Endothelial cell of umbilical vein (primary cell): ENCODE results near the gene NDUFAF7. TPM values are rescaled to one million over a fixed set of nuclear protein-coding genes. Genes with fewer than 3 reads are reported as not detected.

ENCODE experiments used
- BruUV-seq: library from RNA; stranded (reverse); fragments of 400-500 nt; replicated peaks from 2 replicates; lab custom pipeline; 2021; lab: Mats Ljungman, UMichigan
- CTCF ChIA-PET: fragments of 300-600, 350-600 bp; sonication (Branson Sonifier 250); formaldehyde crosslinking; loops from one replicate; lab custom pipeline; 2021; ENCODE audit warnings: antibody characterized with exemption, inconsistent platforms; lab: Charles Lee
- POLR2A ChIA-PET: fragments of 300-600, 350-600 bp; sonication (Branson Sonifier 250); formaldehyde crosslinking; loops from one replicate; lab custom pipeline; 2021; ENCODE audit warnings: antibody characterized with exemption, inconsistent platforms; lab: Charles Lee
- DNase-seq: peaks from one replicate; pipeline ENCODE4 v3.0.0-alpha.2; 2011; ENCODE audit warnings: low read depth, low spot score
- FAIRE-seq: peaks from 2 replicates; lab custom pipeline; 2011; peaks lifted over from hg19 to GRCh38; lab: Jason Lieb, UNC
- H2AFZ ChIP-seq: 2 replicates; pipeline ENCODE4 v1.6.0; 2012; ENCODE audit warnings: low read depth, low read length, control low read depth, inconsistent platforms
- H3K27ac ChIP-seq: 2 replicates; pipeline ENCODE4 v1.5.1; 2011; ENCODE audit warnings: low read depth, mild to moderate bottlenecking, control low read depth, low read length, moderate library complexity; ENCODE audit not compliant: insufficient read depth
- H3K27me3 ChIP-seq, 2 experiments: 2 replicates each; pipeline versions ENCODE4 v1.6.0 to v1.6.1; 2011; ENCODE audit warnings: low read length in 2 of 2, mixed read lengths in 1 of 2; ENCODE audit not compliant: control insufficient read depth in 2 of 2, insufficient read depth in 2 of 2
- H3K36me3 ChIP-seq, 2 experiments: 2 replicates in 1 of 2; 3 replicates in 1 of 2; pipeline ENCODE4 v1.5.1; 2011; ENCODE audit warnings: low read length in 2 of 2, mild to moderate bottlenecking in 1 of 2, moderate library complexity in 1 of 2; ENCODE audit not compliant: control insufficient read depth in 2 of 2, insufficient read depth in 2 of 2; ENCODE audit errors: extremely low read depth in 1 of 2
- H3K4me1 ChIP-seq: 3 replicates; pipeline ENCODE4 v1.5.1; 2011; ENCODE audit warnings: mild to moderate bottlenecking, low read length; ENCODE audit not compliant: control insufficient read depth, insufficient read depth; ENCODE audit errors: extremely low read depth
- H3K4me2 ChIP-seq: 2 replicates; pipeline ENCODE4 v1.6.1; 2011; ENCODE audit warnings: low read length, control low read depth, mixed read lengths; ENCODE audit not compliant: insufficient read depth
- H3K4me3 ChIP-seq, 3 experiments: fragments of 200-600 bp in 1 of 3; sonication (generic), shearing (Covaris generic) in 1 of 3; replicated peaks in 1 of 3; 2 replicates each; pipeline ENCODE4 v1.5.1; 2011 to 2016; ENCODE audit warnings: control low read depth in 3 of 3, low read length in 3 of 3, mild to moderate bottlenecking in 2 of 3, inconsistent platforms in 1 of 3, low read depth in 1 of 3, moderate library complexity in 1 of 3; ENCODE audit not compliant: insufficient read depth in 1 of 3
- H3K79me2 ChIP-seq: 2 replicates; pipeline ENCODE4 v1.6.0; 2012; ENCODE audit warnings: low read length, inconsistent platforms; ENCODE audit not compliant: control insufficient read depth, insufficient read depth
- H3K9ac ChIP-seq: replicated peaks from 2 replicates; pipeline ENCODE3; 2011; ENCODE audit warnings: low read length, control low read depth; ENCODE audit not compliant: insufficient read depth; ENCODE audit errors: extremely low read depth
- H3K9me1 ChIP-seq: replicated peaks from 3 replicates; pipeline ENCODE4 v1.6.0; 2011; ENCODE audit warnings: mild to moderate bottlenecking, low read length; ENCODE audit not compliant: control insufficient read depth, insufficient read depth; ENCODE audit errors: extremely low read depth
- H3K9me3 ChIP-seq: replicated peaks from 2 replicates; pipeline ENCODE4 v1.5.1; 2012; ENCODE audit warnings: low read length, inconsistent platforms; ENCODE audit not compliant: control insufficient read depth, insufficient read depth
- H4K20me1 ChIP-seq: replicated peaks from 2 replicates; pipeline ENCODE3; 2011; ENCODE audit warnings: mild to moderate bottlenecking, low read length; ENCODE audit not compliant: control insufficient read depth, insufficient read depth; ENCODE audit errors: extremely low read depth
- CTCF ChIP-seq, 2 donors: IDR thresholded peaks; 1 replicate in 1 of 2; 2 replicates in 1 of 2; pipeline ENCODE4 v1.5.1; 2011; ENCODE audit warnings: low read length in 2 of 2, mild to moderate bottlenecking in 2 of 2, moderate library complexity in 2 of 2, control low read depth in 1 of 2, inconsistent platforms in 1 of 2, low read depth in 1 of 2; ENCODE audit not compliant: insufficient read depth in 1 of 2; ENCODE audit errors: extremely low read depth in 1 of 2
- EZH2 ChIP-seq: IDR thresholded peaks from 2 replicates; pipeline ENCODE4 v1.6.1; 2012; ENCODE audit warnings: borderline replicate concordance, low read depth, mild to moderate bottlenecking, moderate library complexity, low read length, inconsistent platforms; ENCODE audit not compliant: severe bottlenecking
- FOS ChIP-seq: IDR thresholded peaks from 2 replicates; pipeline ENCODE4 v1.6.1; 2011; ENCODE audit warnings: mild to moderate bottlenecking, low read length, moderate library complexity, borderline replicate concordance; ENCODE audit not compliant: insufficient read depth
- GATA2 ChIP-seq: IDR thresholded peaks from 2 replicates; pipeline ENCODE4 v1.7.0; 2011; ENCODE audit warnings: low read depth, mild to moderate bottlenecking, moderate library complexity, mixed read lengths, low read length; ENCODE audit not compliant: insufficient read length, insufficient read depth
- JUN ChIP-seq: IDR thresholded peaks from 2 replicates; pipeline ENCODE4 v1.6.1; 2011; ENCODE audit warnings: borderline replicate concordance, low read depth; ENCODE audit not compliant: insufficient read length, insufficient read depth
- MAX ChIP-seq: IDR thresholded peaks from 2 replicates; pipeline ENCODE4 v1.6.1; 2011; ENCODE audit not compliant: insufficient read depth, insufficient read length
- MYC ChIP-seq: IDR thresholded peaks from one replicate; pipeline ENCODE4 v1.6.1; 2011; ENCODE audit warnings: mild to moderate bottlenecking, low read depth, low read length
- POLR2A ChIP-seq: IDR thresholded peaks from 2 replicates; pipeline ENCODE4 v1.6.1; 2012; ENCODE audit warnings: low read depth, mild to moderate bottlenecking, control low read depth, low read length
- POLR2AphosphoS5 ChIP-seq: IDR thresholded peaks from 2 replicates; pipeline ENCODE4 v1.6.1; 2012; ENCODE audit warnings: low read depth, mild to moderate bottlenecking, control low read depth, low read length, moderate library complexity; ENCODE audit not compliant: insufficient read depth
- dilution Hi-C: fragments of 300-500 bp; cut with MboI; formaldehyde crosslinking; loops from one replicate; pipeline ENCODE4 v1.15.0; 2019; ENCODE audit warnings: low sequenced_read_pairs; ENCODE audit not compliant: extremely low pct_ligation_motif_present
- intact Hi-C: fragments of 100-400 bp; cut with micrococcal nuclease; formaldehyde crosslinking; loops from one replicate; pipeline ENCODE4 v1.10.0; 2022
- polyA plus RNA-seq, 4 experiments: library from polyadenylated mRNA; depleted of rRNA in 3 of 4; stranded (reverse) in 3 of 4; unstranded in 1 of 4; fragments of >200 nt; gene quantifications; 2 replicates each; pipeline versions ENCODE4 v1.2.1 to v1.2.3, GENCODE V29; 2011 to 2012; ENCODE audit warnings: missing spikeins in 1 of 4
- total RNA-seq: library from RNA; stranded (reverse); gene quantifications from 2 replicates; pipeline ENCODE4 v1.2.3, GENCODE V29; 2021

The NDUFAF7 gene
- total and polyA plus RNA-seq, 2 donors (not counting 3 experiments of a cell fraction or from before 2014, with no cell fraction given) = 11.6 to 23.4 TPM

GRCh38 chr2:37284381-37284780, 52.9 kb downstream of the NDUFAF7 start:
- Histone ChIP-seq H3K4me1 (peaks cover 17% of the 10 kb centered on the region), H3K27me3 (no peaks in the 10 kb centered on the region), H3K9me1 (no peaks in the 10 kb centered on the region), H4K20me1 (no peaks in the 10 kb centered on the region), H3K4me2 (no peak overlapping the region), H3K9ac (no peak overlapping the region), H3K9me3 (no peaks in the 10 kb centered on the region), H3K27ac (no peak overlapping the region), H2AFZ (no peak overlapping the region), H3K36me3 (peaks cover 0 to 23% of the 10 kb centered on the region in 2 experiments), H3K79me2 (peaks cover 5% of the 10 kb centered on the region), H3K4me3 (no peak overlapping the region)
- ChIA-PET POLR2A (no interaction called here), CTCF (interaction anchor here (0.8 to 2.3 kb wide), 6 partner anchors 23 to 593 kb away, joined by 3 to 8 read pairs (median 5); no protein-coding TSS in a partner anchor)
- intact Hi-C loops = loop anchor here (5.0 kb wide), 1 partner anchor 593 kb away; no protein-coding TSS in a partner anchor
- DNase-seq (no peak), FAIRE-seq (no peak)
- BruUV-seq = no TSS peak
- TF ChIP-seq EZH2 (no peak), POLR2AphosphoS5 (no peak), CTCF (IDR thresholded peaks at IDR 0.05; ENCODE audit: extremely low read depth in 1 of 2, insufficient read depth in 1 of 2, low read depth in 1 of 2, low read length in 2 of 2) (no peak)
- dilution Hi-C loops = no loop called here

GRCh38 chr2:37287966-37288365, 56.5 kb downstream of the NDUFAF7 start:
- intact Hi-C loops (no loop called here), dilution Hi-C loops (no loop called here)
- Histone ChIP-seq H3K9ac (no peak overlapping the region), H3K27me3 (no peaks in the 10 kb centered on the region), H3K4me3 (no peak overlapping the region), H3K4me2 (no peak overlapping the region), H2AFZ (no peak overlapping the region), H3K36me3 (peaks cover 3 to 18% of the 10 kb centered on the region in 2 experiments), H3K27ac (no peak overlapping the region), H3K4me1 (peaks cover 15% of the 10 kb centered on the region), H3K9me3 (no peaks in the 10 kb centered on the region), H4K20me1 (no peaks in the 10 kb centered on the region), H3K9me1 (no peaks in the 10 kb centered on the region), H3K79me2 (peaks cover 2% of the 10 kb centered on the region)
- ChIA-PET CTCF (interaction anchor here (1.7 kb wide), 1 partner anchor 108 kb away, joined by 5 read pairs; no protein-coding TSS in a partner anchor), POLR2A (no interaction called here)
- no TSS peak for BruUV-seq
- FAIRE-seq (no peak), DNase-seq (no peak)
- TF ChIP-seq POLR2AphosphoS5 (no peak), FOS (no peak), MYC (no peak), GATA2 (no peak), JUN (no peak), CTCF (IDR thresholded peaks at IDR 0.05; ENCODE audit: extremely low read depth in 1 of 2, insufficient read depth in 1 of 2, low read depth in 1 of 2, low read length in 2 of 2) (no peak), POLR2A (no peak), EZH2 (no peak), MAX (no peak)
